ENCODE measurements around the gene GPX6. TPM values are rescaled to one million over a fixed set of nuclear protein-coding genes. Genes with fewer than 3 reads are reported as not detected.

The GPX6 gene
- total RNA-seq, 1 experiment from 2014 or later = not detected

- Histone ChIP-seq H2AFZ (ENCODE audit: low read length) (no peak overlapping the region), H3K27me3 (ENCODE audit: insufficient read depth, low read length) (no peaks in the 10 kb centered on the region), H4K5ac (ENCODE audit: insufficient read length, low read depth, low read length) (no peak overlapping the region), H3K56ac (ENCODE audit: insufficient read length, low read depth, low read length) (no peak overlapping the region), H3K9ac (ENCODE audit: extremely low read depth, insufficient read length, low read length) (no peak overlapping the region), H3K9me3 (ENCODE audit: control insufficient read depth, low read depth, low read length) (no peaks in the 10 kb centered on the region), H4K20me1 (ENCODE audit: control insufficient read depth, insufficient read depth, insufficient read length) (no peaks in the 10 kb centered on the region), H2BK12ac (ENCODE audit: insufficient read length, low read depth, low read length) (no peak overlapping the region), H2BK120ac (ENCODE audit: low read depth, low read length, poor library complexity, severe bottlenecking) (no peak overlapping the region), H2BK15ac (ENCODE audit: low read depth, low read length) (no peak overlapping the region), H4K8ac (replicated peaks; ENCODE audit: insufficient read length, low read depth, low read length) (no peak overlapping the region), H3T11ph (ENCODE audit: low read length) (no peak overlapping the region), H3K79me2 (ENCODE audit: insufficient read depth, low read length) (no peaks in the 10 kb centered on the region), H2AK5ac (ENCODE audit: insufficient read length, low read length) (no peak overlapping the region), H2BK20ac (ENCODE audit: low read depth, low read length, poor library complexity, severe bottlenecking) (no peak overlapping the region), H3K14ac (ENCODE audit: insufficient read depth, low read length) (no peak overlapping the region), H3K4ac (ENCODE audit: low read depth, low read length) (no peak overlapping the region), H3K27ac (ENCODE audit: insufficient read length, low read depth, low read length) (no peak overlapping the region), H3K79me1 (ENCODE audit: insufficient read depth, low read depth, low read length, poor library complexity, severe bottlenecking) (no peaks in the 10 kb centered on the region), H3K18ac (ENCODE audit: insufficient read length, low read depth, low read length) (no peak overlapping the region), H3K4me2 (ENCODE audit: insufficient read depth, insufficient read length, low read length) (no peak overlapping the region), H3K23ac (ENCODE audit: insufficient read length, low read depth, low read length) (no peak overlapping the region), H4K91ac (ENCODE audit: insufficient read length, low read depth, low read length) (no peak overlapping the region), H3K23me2 (ENCODE audit: insufficient read length, low read depth, low read length, poor library complexity, severe bottlenecking) (no peaks in the 10 kb centered on the region), H2BK5ac (ENCODE audit: insufficient read length, low read length) (no peak overlapping the region), H3K4me1 (ENCODE audit: insufficient read depth, low read length) (no peaks in the 10 kb centered on the region)
- DNase-seq = no peak
- peaks cover 4% of the 10 kb centered on the region for H3K27me3 Mint-ChIP-seq (ENCODE audit: low read depth)
- peaks cover 16 to 17% of the 10 kb centered on the region in 2 experiments for H3K4me1 Mint-ChIP-seq
- H3K36me3 Mint-ChIP-seq (ENCODE audit: insufficient read depth in 1 of 3, low read depth in 3 of 3) = no peaks in the 10 kb centered on the region
- peak overlapping the region in 1 of 2 experiments; percentile 12; a peak in 1 of 5 replicates for H3K4me3 Mint-ChIP-seq
- H3K9me3 Mint-ChIP-seq = no peaks in the 10 kb centered on the region
- H3K27ac Mint-ChIP-seq = peak overlapping the region in 2 of 3 experiments; percentile 5 to 38; a peak in 1 of 7 replicates
- TF ChIP-seq CTCF (conservative IDR thresholded peaks at IDR 0.05) = no peak
- WGBS (ENCODE audit: extremely low coverage, insufficient read length, low lambda C conversion rate) = no CpG with 5 or more reads among the region's 1 CpG
Observed at GRCh38 chr6:28530777-28531176, 15.2 kb upstream of the GPX6 start.

Measured in H9 (cell line).